Measurements from ENCODE around the gene PPL. TPM values are rescaled to one million over a fixed set of nuclear protein-coding genes. Genes with fewer than 3 reads are reported as not detected.

PPL gene
- total RNA-seq, 4 donors from 2014 or later, result 304 to 377 (median 350) TPM

- DNase-seq (ENCODE audit: low spot score in 2 of 2), result no peak
- Histone ChIP-seq H3K27me3 (peaks cover 3% of the 10 kb centered on the region), H3K9me3 (no peaks in the 10 kb centered on the region), H3K27ac (no peak overlapping the region), H3K36me3 (no peaks in the 10 kb centered on the region), H3K4me1 (no peaks in the 10 kb centered on the region), H3K4me3 (no peak overlapping the region)
- no peak for TF ChIP-seq POLR2AphosphoS5 (IDR thresholded peaks at IDR 0.05)
- no peak for TF ChIP-seq EP300 (IDR thresholded peaks at IDR 0.05)
- TF ChIP-seq POLR2A (IDR thresholded peaks at IDR 0.05), result no peak
- TF ChIP-seq CTCF (IDR thresholded peaks at IDR 0.05), result no peak
- WGBS, result 73% methylated on average over 10 of the region's 10 CpGs
These were observed 43.7 kb upstream of the PPL start for GRCh38 chr16:4980691-4981090.

- Histone ChIP-seq H3K36me3 (no peaks in the 10 kb centered on the region), H3K27me3 (peaks cover 3% of the 10 kb centered on the region), H3K27ac (no peak overlapping the region), H3K4me1 (no peaks in the 10 kb centered on the region), H3K9me3 (no peaks in the 10 kb centered on the region), H3K4me3 (no peak overlapping the region)
- DNase-seq (ENCODE audit: low spot score in 2 of 2), result no peak
- 70% methylated on average over 24 of the region's 25 CpGs for WGBS
- TF ChIP-seq POLR2AphosphoS5 (IDR thresholded peaks at IDR 0.05), result no peak
- no peak for TF ChIP-seq POLR2A (IDR thresholded peaks at IDR 0.05)
- TF ChIP-seq CTCF (IDR thresholded peaks at IDR 0.05), result no peak
- TF ChIP-seq EP300 (IDR thresholded peaks at IDR 0.05), result no peak
These were observed 43.0 kb upstream of the PPL start for GRCh38 chr16:4979736-4980660.

GRCh38 chr16:4979164-4979563 is 42.2 kb upstream of the PPL start:
- H3K27me3 ChIP-seq, result peaks cover 3% of the 10 kb centered on the region
- TF ChIP-seq POLR2A (IDR thresholded peaks at IDR 0.05) (no peak), EP300 (IDR thresholded peaks at IDR 0.05) (no peak), CTCF (IDR thresholded peaks at IDR 0.05) (no peak), POLR2AphosphoS5 (IDR thresholded peaks at IDR 0.05) (no peak)
- H3K27ac ChIP-seq, result no peak overlapping the region
- H3K36me3 ChIP-seq, result no peaks in the 10 kb centered on the region
- H3K4me3 ChIP-seq, result no peak overlapping the region
- no peak for DNase-seq (ENCODE audit: low spot score in 2 of 2)
- no peaks in the 10 kb centered on the region for H3K9me3 ChIP-seq
- H3K4me1 ChIP-seq, result no peaks in the 10 kb centered on the region
- WGBS, result 78% methylated on average over 7 of the region's 7 CpGs

GRCh38 chr16:4976611-4977145 is 39.7 kb upstream of the PPL start:
- no peak for DNase-seq (ENCODE audit: low spot score in 2 of 2)
- 100% methylated on average over 4 of the region's 5 CpGs for WGBS

More at GRCh38 chr16:4976611-4977145, 39.7 kb upstream of the PPL start:
- H3K4me1 ChIP-seq, result no peaks in the 10 kb centered on the region
- H3K36me3 ChIP-seq, result no peaks in the 10 kb centered on the region
- no peaks in the 10 kb centered on the region for H3K27me3 ChIP-seq
- H3K27ac ChIP-seq, result no peak overlapping the region
- no peak overlapping the region for H3K4me3 ChIP-seq
- TF ChIP-seq CTCF (IDR thresholded peaks at IDR 0.05), result no peak
- TF ChIP-seq POLR2AphosphoS5 (IDR thresholded peaks at IDR 0.05), result no peak
- no peak for TF ChIP-seq POLR2A (IDR thresholded peaks at IDR 0.05)
- no peak for TF ChIP-seq EP300 (IDR thresholded peaks at IDR 0.05)
- no peaks in the 10 kb centered on the region for H3K9me3 ChIP-seq

Measured in suprapubic skin (tissue), 4 donors.